Hematopoietic multipotent progenitor cell treated with erythropoietin and hydrocortisone succinate and interleukin-3 and kit ligand, for 15 days (in vitro differentiated cells): ENCODE data around the gene PRDM1.
"Not testable (repeated sequence)": the region's sequence is repeated elsewhere in the genome, so short reads cannot be mapped to it uniquely, and the experiment has no call there.

Experiments used
- DNase-seq: peaks from one replicate; pipeline ENCODE4 v3.0.0-alpha.2; 2015; ENCODE audit warnings: low spot score

Gene PRDM1

GRCh38 chr6:106136845-106137244 is 50.7 kb downstream of the PRDM1 start:
- no peak for DNase-seq

GRCh38 chr6:106138151-106138550 is 52.0 kb downstream of the PRDM1 start:
- DNase-seq = no peak

GRCh38 chr6:106141441-106142237 is 55.5 kb downstream of the PRDM1 start:
- DNase-seq = no peak

GRCh38 chr6:106142876-106143431 is 56.8 kb downstream of the PRDM1 start:
- DNase-seq = no peak

- no peak for DNase-seq
Measured at GRCh38 chr6:106143665-106144064, 57.5 kb downstream of the PRDM1 start.

GRCh38 chr6:106145144-106145543 is 59.0 kb downstream of the PRDM1 start:
- no peak for DNase-seq

GRCh38 chr6:106145741-106146227 is 59.6 kb downstream of the PRDM1 start:
- DNase-seq = no peak

- no peak for DNase-seq
Measured at GRCh38 chr6:106146852-106147351, 60.8 kb downstream of the PRDM1 start.

GRCh38 chr6:106147476-106147875 is 61.3 kb downstream of the PRDM1 start:
- no peak for DNase-seq

GRCh38 chr6:106149472-106150069 is 63.4 kb downstream of the PRDM1 start:
- no peak for DNase-seq

GRCh38 chr6:106152476-106152875 is 66.3 kb downstream of the PRDM1 start:
- not testable (repeated sequence) for DNase-seq

- DNase-seq = no peak
Measured at GRCh38 chr6:106152952-106153351, 66.8 kb downstream of the PRDM1 start.

- no peak for DNase-seq
Measured at GRCh38 chr6:106154326-106154725, 68.2 kb downstream of the PRDM1 start.

- DNase-seq = no peak
Measured at GRCh38 chr6:106155219-106155830, 69.2 kb downstream of the PRDM1 start.

- DNase-seq = no peak
Measured at GRCh38 chr6:106156413-106156812, 70.3 kb downstream of the PRDM1 start.

GRCh38 chr6:106156863-106157262 is 70.7 kb downstream of the PRDM1 start:
- no peak for DNase-seq

GRCh38 chr6:106158816-106159215 is 72.7 kb downstream of the PRDM1 start:
- DNase-seq = no peak
